ENCODE data around the gene GALR3. TPM values are rescaled to one million over a fixed set of nuclear protein-coding genes. Genes with fewer than 3 reads are reported as not detected.

The GALR3 gene
- total and polyA plus RNA-seq, 2 of the 8 experiments (the other 6 are each of a cell fraction or from before 2014, with no cell fraction given): 0.84 to 1.1 TPM

DNA sequence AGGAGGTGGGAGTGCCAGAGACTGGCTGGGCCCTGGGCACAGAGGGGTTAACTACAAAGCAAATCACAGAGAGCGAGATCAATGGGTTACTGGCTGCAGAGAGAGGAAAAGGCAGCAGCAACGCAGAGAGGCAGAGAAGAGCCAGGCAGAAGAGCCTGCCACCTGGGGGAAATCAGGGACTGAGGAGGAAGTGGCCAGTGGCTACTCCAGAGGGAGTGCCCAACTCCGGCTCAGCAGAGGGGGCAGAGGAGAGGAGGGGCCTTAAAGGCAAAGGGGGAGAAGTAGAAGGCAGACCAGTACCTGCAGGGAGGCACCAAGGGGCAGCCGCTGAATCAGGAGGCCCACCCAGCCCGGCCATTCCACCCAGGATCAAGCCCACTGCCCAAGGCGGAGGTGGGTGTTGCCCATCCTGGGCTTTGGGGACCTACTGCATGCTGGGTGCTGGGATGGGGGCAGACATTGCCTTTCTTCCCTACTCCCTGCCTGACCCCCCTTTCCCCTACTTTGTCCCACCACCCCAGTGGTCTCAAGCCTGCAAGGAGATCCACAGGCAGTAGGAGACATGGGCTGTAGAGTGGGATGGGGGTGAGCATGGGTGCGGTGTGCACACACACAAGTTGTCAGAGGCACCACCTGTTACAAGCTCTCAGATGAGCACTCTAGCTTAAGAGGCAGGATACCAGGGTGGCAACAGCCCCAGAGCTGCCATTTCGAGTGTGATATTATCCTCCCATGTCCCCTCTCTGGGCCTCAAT is 926 bp upstream of the GALR3 start (continued):
- TF ChIP-seq SP1 (IDR thresholded peaks at IDR 0.05; ENCODE audit: low read depth, low read length): peak; percentile 63; the same call in 1 of the 2 replicates
- TF ChIP-seq, protein P1, sequence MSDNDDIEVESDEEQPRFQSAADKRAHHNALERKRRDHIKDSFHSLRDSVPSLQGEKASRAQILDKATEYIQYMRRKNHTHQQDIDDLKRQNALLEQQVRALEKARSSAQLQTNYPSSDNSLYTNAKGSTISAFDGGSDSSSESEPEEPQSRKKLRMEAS (IDR thresholded peaks at IDR 0.05): peak; percentile 21; the same call in 1 of the 2 replicates
- TF ChIP-seq TCF12 (IDR thresholded peaks at IDR 0.05; ENCODE audit: low read depth, low read length): 0 out of 2 replicates have a peak, but pooled peaks have one; percentile 29
- TF ChIP-seq CHD1 (IDR thresholded peaks at IDR 0.05; ENCODE audit: low read depth, low read length): no peak
- TF ChIP-seq CHD2 (IDR thresholded peaks at IDR 0.05; ENCODE audit: low read length): no peak
- TF ChIP-seq TAF1 (IDR thresholded peaks at IDR 0.05; ENCODE audit: low read depth, low read length): 0 out of 2 replicates have a peak, but pooled peaks have one; percentile 52

All from H1 (cell line).